Fibroblast of villous mesenchyme (primary cell): ENCODE data around the gene MAD1L1. TPM values are rescaled to one million over a fixed set of nuclear protein-coding genes. Genes with fewer than 3 reads are reported as not detected.
"Not testable (repeated sequence)": the region's sequence is repeated elsewhere in the genome, so short reads cannot be mapped to it uniquely, and the experiment has no call there.

Experiments
- DNase-seq: peaks from one replicate; pipeline ENCODE4 v3.0.0-alpha.2; 2010; ENCODE audit warnings: low read depth
- H3K4me3 ChIP-seq: 2 replicates; pipeline ENCODE4 v1.5.1; 2011; ENCODE audit warnings: low read depth, mild to moderate bottlenecking, low read length
- total RNA-seq: library from RNA; depleted of rRNA; stranded (reverse); fragments of >200 nt; gene quantifications from 2 replicates; pipeline ENCODE4 v1.2.3, GENCODE V29; 2012
- TF ChIP-seq, protein P1 (sequence below): IDR thresholded peaks from 2 replicates; pipeline ENCODE4 v1.5.1; 2012; ENCODE audit warnings: low read depth, mild to moderate bottlenecking, low read length; ENCODE audit not compliant: insufficient read depth

MAD1L1 gene
- total RNA-seq, 1 donor: 43.6 TPM

DNA sequence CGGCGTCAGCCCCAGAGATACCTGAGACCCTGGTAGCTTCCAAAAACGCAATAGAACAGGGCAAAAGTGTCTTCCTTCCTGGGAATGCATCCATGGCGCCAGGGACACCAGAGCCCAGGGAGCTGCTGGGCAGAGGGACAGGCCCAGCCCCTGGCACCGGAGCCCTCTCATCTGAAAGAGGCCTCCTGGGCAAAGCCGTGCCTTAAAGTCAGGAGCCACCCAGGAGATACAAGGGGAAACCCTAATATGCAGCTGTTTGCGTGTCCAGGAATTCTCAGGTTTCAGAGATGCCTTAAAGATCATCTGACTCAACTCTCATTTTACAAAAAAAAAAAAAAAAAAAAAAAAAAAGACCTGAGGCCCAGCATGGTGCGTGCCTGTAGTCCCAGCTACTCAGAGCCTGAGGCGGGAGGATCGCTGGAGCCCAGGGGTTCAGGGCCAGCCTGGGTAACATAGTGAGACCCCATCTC, 37.3 kb upstream of the MAD1L1 start:
- H3K4me3 ChIP-seq: no peak overlapping the region
- DNase-seq: peak; percentile 42
- TF ChIP-seq, protein P1, sequence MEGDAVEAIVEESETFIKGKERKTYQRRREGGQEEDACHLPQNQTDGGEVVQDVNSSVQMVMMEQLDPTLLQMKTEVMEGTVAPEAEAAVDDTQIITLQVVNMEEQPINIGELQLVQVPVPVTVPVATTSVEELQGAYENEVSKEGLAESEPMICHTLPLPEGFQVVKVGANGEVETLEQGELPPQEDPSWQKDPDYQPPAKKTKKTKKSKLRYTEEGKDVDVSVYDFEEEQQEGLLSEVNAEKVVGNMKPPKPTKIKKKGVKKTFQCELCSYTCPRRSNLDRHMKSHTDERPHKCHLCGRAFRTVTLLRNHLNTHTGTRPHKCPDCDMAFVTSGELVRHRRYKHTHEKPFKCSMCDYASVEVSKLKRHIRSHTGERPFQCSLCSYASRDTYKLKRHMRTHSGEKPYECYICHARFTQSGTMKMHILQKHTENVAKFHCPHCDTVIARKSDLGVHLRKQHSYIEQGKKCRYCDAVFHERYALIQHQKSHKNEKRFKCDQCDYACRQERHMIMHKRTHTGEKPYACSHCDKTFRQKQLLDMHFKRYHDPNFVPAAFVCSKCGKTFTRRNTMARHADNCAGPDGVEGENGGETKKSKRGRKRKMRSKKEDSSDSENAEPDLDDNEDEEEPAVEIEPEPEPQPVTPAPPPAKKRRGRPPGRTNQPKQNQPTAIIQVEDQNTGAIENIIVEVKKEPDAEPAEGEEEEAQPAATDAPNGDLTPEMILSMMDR: no peak

DNA sequence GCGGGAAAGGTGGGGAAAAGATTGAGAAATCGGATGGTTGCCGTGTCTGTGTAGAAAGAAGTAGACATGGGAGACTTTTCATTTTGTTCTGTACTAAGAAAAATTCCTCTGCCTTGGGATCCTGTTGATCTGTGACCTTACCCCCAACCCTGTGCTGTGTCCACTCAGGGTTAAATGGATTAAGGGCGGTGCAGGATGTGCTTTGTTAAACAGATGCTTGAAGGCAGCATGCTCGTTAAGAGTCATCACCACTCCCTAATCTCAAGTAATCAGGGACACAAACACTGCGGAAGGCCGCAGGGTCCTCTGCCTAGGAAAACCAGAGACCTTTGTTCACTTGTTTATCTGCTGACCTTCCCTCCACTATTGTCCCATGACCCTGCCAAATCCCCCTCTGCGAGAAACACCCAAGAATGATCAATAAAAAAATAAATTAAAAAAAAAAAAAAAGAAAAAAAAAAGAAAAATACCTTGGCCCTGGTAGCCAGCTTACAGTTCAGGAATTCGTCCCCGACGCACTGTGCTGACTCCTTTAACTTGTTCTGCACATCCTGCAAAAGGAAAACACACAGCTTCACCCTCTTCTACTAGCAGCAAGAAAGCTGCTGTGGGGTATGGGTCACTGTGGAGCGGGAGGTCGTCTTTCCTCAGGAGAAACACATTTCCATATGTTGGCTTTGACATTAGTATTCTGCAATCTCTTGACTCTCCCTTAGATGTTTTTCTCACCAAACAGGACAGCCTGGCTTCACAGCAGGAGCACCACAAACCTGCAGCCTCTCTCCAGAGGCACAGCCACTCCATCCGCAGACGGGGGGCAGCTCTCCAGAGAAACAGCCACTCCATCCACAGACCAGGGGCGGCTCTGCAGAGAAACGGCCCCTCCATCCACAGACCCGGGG, 36.6 kb upstream of the MAD1L1 start:
- not testable (repeated sequence) for H3K4me3 ChIP-seq
- peak; percentile 62 for DNase-seq

DNA sequence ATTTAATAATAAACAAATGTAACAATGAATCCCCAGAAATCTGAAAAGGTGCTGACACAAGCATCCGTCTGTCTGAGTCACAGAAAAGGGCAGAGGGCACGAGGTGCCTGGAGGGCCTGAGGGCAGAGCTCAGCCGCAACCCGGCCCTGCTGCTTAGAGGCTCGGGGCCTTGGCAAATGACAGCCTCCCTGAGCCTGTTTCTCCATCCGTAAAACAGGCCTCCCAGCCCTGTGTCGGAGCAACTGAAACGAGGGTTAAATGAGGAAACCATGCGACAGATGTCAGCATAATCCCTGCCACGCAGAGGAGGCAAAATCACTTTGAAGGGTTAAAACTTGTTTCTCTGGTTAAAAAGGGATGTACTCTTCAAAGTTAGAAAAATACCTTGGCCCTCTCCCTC, 34.2 kb upstream of the MAD1L1 start:
- no peak overlapping the region for H3K4me3 ChIP-seq
- TF ChIP-seq, protein P1: no peak
- peak; percentile 58 for DNase-seq

DNA sequence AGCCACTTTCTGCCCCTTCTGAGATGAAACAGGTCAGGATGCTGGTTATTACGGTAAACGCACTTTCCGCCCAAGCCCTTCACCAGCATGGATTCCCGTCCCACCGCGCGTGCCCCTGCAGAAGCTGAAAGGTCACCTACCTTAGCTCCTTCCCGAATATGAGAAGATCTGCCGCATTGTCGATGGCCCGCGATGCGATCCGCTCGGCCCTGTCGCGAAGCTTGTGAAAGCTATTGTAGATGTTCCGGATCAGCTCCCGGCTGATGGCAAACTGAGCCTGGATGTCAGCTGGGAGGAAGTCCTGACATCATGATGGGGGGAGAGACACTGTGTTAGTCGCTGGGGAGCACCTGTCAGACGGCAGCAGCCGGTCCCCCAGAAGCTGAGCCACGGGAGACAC, 31.4 kb upstream of the MAD1L1 start:
- no peak overlapping the region for H3K4me3 ChIP-seq
- DNase-seq: no peak
- TF ChIP-seq, protein P1: no peak

DNA sequence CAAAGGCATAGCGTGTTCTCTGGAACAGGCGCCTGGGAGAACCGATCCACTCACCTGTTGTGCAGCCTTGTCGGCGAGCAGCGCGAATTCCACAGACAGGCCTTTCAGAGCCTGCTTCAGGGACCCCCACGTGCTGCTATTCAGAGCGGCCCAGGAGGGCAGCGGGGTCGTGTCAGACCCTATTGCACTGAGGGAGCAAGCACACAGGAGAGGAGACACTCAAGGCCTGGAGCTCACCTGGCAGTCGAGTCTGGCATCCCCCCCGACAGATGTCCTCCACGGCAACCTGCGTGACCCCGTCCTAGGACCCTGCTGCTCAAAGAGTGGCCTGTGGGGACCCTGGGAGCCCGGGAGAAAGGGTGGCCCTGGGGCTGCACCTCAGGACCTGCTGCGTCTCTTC, 30.4 kb upstream of the MAD1L1 start:
- H3K4me3 ChIP-seq: no peak overlapping the region
- no peak for DNase-seq
- TF ChIP-seq, protein P1: no peak

DNA sequence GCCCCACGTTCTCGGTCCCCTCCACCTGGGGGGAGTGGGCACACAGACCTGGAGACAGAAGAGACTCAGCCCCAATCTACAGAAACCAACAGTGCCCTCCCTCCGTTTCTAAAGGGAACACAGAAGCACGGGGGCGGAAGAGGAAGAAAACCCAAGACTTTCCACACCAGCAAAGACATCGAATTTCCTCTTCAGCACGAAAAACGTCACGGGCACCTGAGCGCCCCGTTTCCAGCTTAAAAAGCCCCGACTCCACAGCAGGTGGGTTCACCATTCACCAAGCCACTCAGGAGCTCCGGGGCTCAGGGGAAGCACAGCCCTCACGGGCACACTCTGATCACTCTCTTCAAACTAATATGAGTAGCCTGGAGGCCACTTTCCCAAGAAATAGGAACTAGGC, 28.9 kb upstream of the MAD1L1 start:
- TF ChIP-seq, protein P1: no peak
- DNase-seq: no peak
- H3K4me3 ChIP-seq: no peak overlapping the region

DNA sequence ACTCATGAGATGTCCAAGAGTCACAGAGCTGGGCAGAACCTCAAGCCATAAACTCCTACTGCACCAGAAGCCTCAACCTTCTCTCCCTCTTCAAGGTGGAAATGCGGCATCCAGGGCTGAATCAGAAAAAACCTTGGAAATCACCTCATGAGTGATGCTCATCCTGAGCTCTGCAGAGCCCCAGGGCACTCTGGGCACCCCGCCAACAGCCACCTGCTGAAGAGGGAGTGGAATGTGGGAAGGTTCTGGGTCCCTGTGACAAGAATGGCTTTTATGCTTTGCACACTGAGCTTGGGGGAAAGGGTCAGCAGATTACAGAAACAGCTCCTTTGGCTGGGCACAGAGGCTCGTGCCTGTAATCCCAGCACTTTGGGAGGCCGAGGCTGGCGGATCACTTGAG, 28.1 kb upstream of the MAD1L1 start:
- TF ChIP-seq, protein P1: no peak
- H3K4me3 ChIP-seq: no peak overlapping the region
- DNase-seq: peak; percentile 24
